ENCODE results near the gene LTA.

LTA gene

DNA sequence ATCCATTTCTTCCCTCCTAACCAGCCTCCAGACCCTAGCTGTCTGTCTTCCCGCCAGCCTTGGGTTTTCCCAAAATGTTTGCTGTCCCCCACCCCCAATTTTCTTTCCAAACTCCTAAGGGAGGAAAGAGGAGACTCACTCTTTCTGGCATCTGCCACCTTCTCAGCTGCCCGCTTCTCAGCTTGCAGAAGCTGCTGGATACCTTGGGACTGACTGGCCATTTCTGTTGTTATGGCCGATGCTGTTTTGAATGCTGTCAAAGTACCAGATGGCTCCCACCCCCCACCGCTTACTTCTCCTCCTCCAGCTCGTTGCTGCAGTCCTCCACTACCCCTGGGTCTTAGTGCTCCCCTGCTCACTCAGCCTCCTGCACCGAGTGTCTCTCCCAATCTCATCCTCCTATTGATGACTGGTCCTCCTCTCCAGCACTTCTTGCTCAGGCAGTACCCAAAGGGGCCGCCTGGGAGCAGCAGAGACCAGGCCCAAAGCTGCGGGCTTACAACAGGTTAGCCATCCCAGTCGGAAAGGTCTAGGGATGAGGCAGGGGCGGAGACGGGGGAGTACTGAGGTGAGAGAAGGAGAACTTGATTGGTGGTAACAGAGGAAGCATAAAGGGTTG, 25.6 kb upstream of the LTA start, which contains the start of gene ATP6V1G2:
ATP6V1G2 (minus strand) TSS at position 270 of the 619 bp plus-strand sequence; CDS start at position 221, 49 bp downstream.
- CTCF ChIA-PET: interaction anchor here (0.8 to 54.8 kb wide), 20 partner anchors 11 to 405 kb away, joined by 3 to 2725 read pairs (median 4); partner anchors contain the start of genes AIF1, BAG6, GPANK1 and LST1
- DNase-seq (ENCODE audit: extremely low spot score): peak; percentile 68
- TF ChIP-seq CTCF (IDR thresholded peaks at IDR 0.05; ENCODE audit: control extremely low read depth, extremely low read depth, low read depth, missing control alignments): peak; percentile 96
- POLR2A ChIA-PET: interaction anchor here (1.0 to 7.3 kb wide), 4 partner anchors 31 to 316 kb away, joined by 3 to 86 read pairs (median 6); partner anchors contain the start of genes HSPA1B, NCR3, NEU1 and TNF

GRCh38 chr6:31546958-31547726, 24.9 kb upstream of the LTA start, which contains the start of gene NFKBIL1:
Gene NFKBIL1 (plus strand): TSS chr6:31547608. CDS start chr6:31547695, 87 bp downstream.
- TF ChIP-seq CTCF (IDR thresholded peaks at IDR 0.05; ENCODE audit: control extremely low read depth, extremely low read depth, low read depth, missing control alignments): no peak
- ChIA-PET CTCF (interaction anchor here (0.6 to 54.8 kb wide), 17 partner anchors 11 to 223 kb away, joined by 3 to 2725 read pairs (median 5); partner anchors contain the start of genes AIF1, BAG6, GPANK1 and LST1), POLR2A (interaction anchor here (0.6 to 7.3 kb wide), 11 partner anchors 12 to 316 kb away, joined by 3 to 86 read pairs (median 5); partner anchors contain the start of genes CLIC1, HSPA1B, LST1 and NCR3)
- peak; percentile 89 for DNase-seq (ENCODE audit: extremely low spot score)

- no peak for DNase-seq (ENCODE audit: extremely low spot score)
- ChIA-PET POLR2A (interaction anchor here (0.6 to 7.3 kb wide), 9 partner anchors 11 to 280 kb away, joined by 3 to 86 read pairs (median 5); partner anchors contain the start of genes CLIC1, HSPA1B, NCR3 and TNF), CTCF (interaction anchor here (0.6 to 54.8 kb wide), 10 partner anchors 10 to 278 kb away, joined by 3 to 2725 read pairs (median 4); partner anchors contain the start of genes GPANK1, LST1, LTB and NCR3)
- TF ChIP-seq CTCF (IDR thresholded peaks at IDR 0.05; ENCODE audit: control extremely low read depth, extremely low read depth, low read depth, missing control alignments): no peak
Observed at GRCh38 chr6:31547727-31548543, 24.2 kb upstream of the LTA start.

DNA sequence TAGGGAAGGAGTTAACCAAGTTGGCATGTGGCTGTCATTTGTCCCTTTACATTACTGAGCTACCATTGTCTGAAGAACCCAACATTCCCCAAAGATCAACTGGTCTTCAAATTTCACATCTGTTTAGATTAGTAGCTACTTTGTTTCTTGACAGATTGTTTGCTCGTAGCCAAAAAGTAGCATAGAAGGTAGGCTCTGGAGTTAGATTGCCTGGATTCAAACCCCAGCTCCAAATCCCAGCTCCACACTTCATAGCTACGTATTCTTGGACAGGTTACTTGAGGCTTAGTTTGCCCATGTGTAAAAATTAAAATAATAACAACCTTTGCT, 23.6 kb upstream of the LTA start:
- POLR2A ChIA-PET: interaction anchor here (7.3 kb wide), 1 partner anchor 29 kb away, joined by 86 read pairs; the partner anchor contains the start of gene TNF
- no peak for DNase-seq (ENCODE audit: extremely low spot score)

DNA sequence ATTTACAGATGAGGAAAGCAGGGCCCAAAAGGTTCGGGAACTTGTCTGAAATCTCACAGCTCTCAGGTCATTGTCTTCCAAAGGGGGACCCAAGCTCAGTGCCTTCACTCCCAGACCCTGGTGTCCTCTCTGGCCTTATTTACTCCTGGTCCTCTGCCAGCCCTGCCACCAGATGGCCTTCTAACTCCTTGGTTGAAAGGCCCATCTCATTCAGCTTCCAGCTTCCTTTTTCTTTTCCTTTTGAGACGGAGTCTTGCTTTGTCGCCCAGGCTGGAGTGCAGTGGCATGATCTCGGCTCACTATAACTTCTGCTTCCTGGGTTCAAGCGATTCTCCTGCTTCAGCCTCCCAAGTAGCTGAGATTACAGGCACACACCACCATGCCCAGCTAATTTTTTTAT, 20.7 kb upstream of the LTA start:
- peak; percentile 84 for TF ChIP-seq CTCF (IDR thresholded peaks at IDR 0.05; ENCODE audit: control extremely low read depth, extremely low read depth, low read depth, missing control alignments)
- POLR2A ChIA-PET: interaction anchor here (0.7 to 7.3 kb wide), 6 partner anchors 9 to 312 kb away, joined by 3 to 86 read pairs (median 3); partner anchors contain the start of genes DDX39B, NEU1 and TNF
- DNase-seq (ENCODE audit: extremely low spot score): peak; percentile 64
- CTCF ChIA-PET: interaction anchor here (0.7 to 54.8 kb wide), 28 partner anchors 8 to 347 kb away, joined by 3 to 2725 read pairs (median 4); partner anchors contain the start of genes AIF1, APOM, BAG6 and C6orf47

More for the DNA sequence above, 23.6 kb upstream of the LTA start:
- TF ChIP-seq CTCF (IDR thresholded peaks at IDR 0.05; ENCODE audit: control extremely low read depth, extremely low read depth, low read depth, missing control alignments): no peak
- CTCF ChIA-PET: interaction anchor here (0.8 to 54.8 kb wide), 6 partner anchors 12 to 278 kb away, joined by 3 to 2725 read pairs (median 4); partner anchors contain the start of genes LST1, LTB, NCR3 and TNF
